DND-41 (cell line): ENCODE results near the gene POLR2J.

Experiments used
- CTCF ChIP-seq: IDR thresholded peaks from 2 replicates; pipeline ENCODE4 v1.5.1; 2012; ENCODE audit warnings: borderline replicate concordance, low read length, moderate library complexity, mild to moderate bottlenecking; ENCODE audit not compliant: poor library complexity, severe bottlenecking; ENCODE audit errors: extremely low read depth
- EZH2 ChIP-seq: IDR thresholded peaks from 3 replicates; pipeline ENCODE4 v1.6.1; 2012; ENCODE audit warnings: borderline replicate concordance, low read depth, mild to moderate bottlenecking, moderate library complexity, low read length, inconsistent platforms; ENCODE audit not compliant: severe bottlenecking

GRCh38 chr7:102431617-102432298 is 47.0 kb downstream of the POLR2J start:
- TF ChIP-seq CTCF (no peak), EZH2 (no peak)
